Coronary artery (tissue), 2 donors: Measurements from ENCODE around the gene CFP.

ENCODE experiments used
- DNase-seq: peaks from one replicate; pipeline ENCODE4 v3.0.0-alpha.2; 2017; ENCODE audit warnings: low spot score
- H3K27ac ChIP-seq, 2 donors: fragments of 200-600 bp; sonication (generic); one replicate each; pipeline ENCODE4 v1.5.1; 2016 to 2019
- H3K4me3 ChIP-seq: fragments of 200-600 bp; sonication (generic); 2 replicates; pipeline ENCODE4 v1.5.1; 2016; ENCODE audit warnings: mild to moderate bottlenecking, moderate library complexity
- TF ChIP-seq, protein P1 (sequence below): fragments of 200-600 bp; sonication (generic); IDR thresholded peaks from one replicate; pipeline ENCODE4 v1.5.1; 2019; ENCODE audit warnings: antibody characterized with exemption

Gene CFP

DNA sequence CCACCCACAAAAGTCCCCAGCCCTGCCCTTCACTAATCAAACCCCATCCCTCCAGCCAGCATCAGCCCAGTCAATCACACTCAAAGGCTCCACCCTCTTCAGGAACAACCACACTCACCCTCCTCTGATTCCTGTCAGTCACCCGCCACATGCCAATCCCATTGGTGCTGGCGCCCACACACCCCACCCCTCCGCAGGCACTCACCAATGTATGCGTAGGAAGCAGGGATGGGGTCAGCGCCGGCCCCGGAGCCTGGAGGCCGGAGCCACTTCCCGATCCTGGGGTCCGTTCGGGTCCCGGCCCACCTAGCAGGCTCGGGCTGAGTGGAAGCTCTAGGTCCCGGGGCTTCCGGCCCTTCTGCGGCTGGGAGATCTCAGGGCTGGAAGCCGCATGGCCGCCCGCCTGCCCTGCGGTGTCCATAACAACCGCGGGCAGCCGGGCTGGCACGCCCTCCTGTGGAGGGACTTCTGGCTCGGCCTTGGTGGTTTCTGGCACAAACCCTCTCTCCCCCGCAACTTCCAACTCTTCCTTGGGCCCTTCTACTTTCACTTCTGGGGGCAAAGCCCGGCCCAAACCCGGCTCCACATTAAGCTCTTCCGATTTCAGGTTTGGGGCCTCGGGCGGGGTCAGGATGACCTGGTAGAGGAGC lies 7.9 kb upstream of the CFP start:
- DNase-seq: no peak
- TF ChIP-seq, protein P1, sequence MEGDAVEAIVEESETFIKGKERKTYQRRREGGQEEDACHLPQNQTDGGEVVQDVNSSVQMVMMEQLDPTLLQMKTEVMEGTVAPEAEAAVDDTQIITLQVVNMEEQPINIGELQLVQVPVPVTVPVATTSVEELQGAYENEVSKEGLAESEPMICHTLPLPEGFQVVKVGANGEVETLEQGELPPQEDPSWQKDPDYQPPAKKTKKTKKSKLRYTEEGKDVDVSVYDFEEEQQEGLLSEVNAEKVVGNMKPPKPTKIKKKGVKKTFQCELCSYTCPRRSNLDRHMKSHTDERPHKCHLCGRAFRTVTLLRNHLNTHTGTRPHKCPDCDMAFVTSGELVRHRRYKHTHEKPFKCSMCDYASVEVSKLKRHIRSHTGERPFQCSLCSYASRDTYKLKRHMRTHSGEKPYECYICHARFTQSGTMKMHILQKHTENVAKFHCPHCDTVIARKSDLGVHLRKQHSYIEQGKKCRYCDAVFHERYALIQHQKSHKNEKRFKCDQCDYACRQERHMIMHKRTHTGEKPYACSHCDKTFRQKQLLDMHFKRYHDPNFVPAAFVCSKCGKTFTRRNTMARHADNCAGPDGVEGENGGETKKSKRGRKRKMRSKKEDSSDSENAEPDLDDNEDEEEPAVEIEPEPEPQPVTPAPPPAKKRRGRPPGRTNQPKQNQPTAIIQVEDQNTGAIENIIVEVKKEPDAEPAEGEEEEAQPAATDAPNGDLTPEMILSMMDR: no peak
- Histone ChIP-seq H3K27ac (no peak overlapping the region), H3K4me3 (peak overlapping the region; percentile 50)

DNA sequence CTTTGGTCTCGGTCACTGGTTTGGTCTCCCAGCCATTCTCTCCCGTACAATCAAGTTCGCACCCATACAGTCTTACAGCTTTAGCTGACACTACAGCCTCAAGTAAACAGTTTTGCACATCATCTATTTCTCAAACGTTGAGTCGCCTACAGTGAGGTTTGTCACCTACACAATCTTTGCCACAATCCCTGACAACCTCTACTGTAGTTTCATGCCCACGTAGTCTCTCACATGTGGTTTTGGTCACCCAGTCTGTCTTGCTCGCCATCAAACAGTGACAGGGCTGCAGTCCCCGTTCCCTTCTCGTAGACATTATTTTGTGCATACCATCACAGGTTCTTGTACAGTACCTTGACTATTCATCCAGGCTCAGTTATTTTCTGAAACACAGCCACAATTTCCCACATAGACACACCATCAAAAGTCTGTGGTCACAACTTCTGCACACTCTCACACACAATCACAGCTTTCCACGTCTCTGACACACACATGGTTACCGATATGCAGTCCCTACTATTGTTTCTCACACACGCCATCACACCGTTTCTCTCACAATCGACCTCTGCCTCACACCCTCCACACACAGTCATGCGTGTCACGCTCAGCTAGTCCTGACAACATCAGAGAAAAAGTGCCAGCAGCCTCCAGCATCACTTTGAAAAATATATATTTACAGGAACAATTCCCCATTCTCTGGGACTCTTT lies 5.3 kb upstream of the CFP start:
- DNase-seq: no peak
- no peak overlapping the region for H3K27ac ChIP-seq
- TF ChIP-seq, protein P1: no peak
- H3K4me3 ChIP-seq: no peak overlapping the region

DNA sequence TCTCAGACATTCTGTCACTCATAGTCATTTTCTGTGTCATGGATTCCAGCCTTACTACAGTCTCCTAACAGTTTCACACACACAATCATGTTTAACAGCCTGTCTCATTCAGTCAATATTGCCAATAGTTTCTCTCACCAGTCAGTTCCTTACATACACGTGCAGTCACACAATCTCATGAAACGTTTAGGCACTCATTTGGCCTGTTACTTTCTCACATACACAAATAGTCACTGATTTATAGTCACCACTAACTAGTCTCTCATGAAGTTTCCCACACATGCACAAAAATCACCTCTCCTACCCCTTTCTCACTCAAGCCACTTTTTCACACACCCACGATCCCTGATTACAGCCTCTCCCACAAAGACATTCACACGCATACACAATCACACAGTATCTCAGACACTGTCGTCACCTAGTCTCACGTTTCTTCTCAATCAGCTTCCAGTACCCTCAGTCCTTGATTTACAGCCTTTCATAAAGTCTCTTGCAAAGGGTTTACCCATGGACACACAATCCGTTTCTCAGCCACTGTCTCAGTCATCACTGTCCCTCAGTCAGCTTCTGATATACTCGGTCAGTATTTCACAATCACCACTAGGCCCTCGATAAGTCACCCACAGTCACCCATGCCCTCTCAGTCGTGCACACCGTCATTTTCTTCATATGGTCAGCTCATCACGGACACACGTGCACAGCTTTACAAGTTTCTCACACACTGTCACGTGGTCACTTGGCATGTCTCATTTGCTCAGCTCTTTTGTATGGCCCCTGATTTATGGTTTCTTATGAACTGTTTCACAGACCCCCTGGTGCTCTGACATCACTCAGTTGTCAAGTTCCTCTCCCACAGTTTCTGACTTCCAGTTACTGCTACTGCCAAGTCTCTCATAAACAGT lies 4.2 kb upstream of the CFP start:
- no peak for DNase-seq
- Histone ChIP-seq H3K27ac (no peak overlapping the region), H3K4me3 (no peak overlapping the region)
- TF ChIP-seq, protein P1: no peak

DNA sequence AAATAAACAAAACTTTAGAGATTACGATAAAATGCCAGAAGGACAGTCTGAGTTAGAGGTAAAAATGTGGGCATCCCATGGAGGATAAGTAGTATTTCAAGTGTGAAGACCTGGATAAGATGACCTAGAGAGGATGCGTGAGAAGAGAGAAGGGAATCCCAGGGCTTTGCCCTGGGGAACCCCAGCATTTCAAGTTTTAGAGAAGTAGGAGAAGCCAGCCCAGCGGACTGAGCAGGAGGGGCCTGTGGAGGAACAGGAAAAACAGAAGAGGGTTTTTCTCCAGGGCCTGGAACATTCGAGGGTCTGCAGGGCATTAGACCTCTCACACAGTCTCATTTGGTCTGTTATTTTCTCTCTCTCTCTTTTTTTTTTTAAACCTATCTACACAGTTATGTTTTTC lies 2.9 kb upstream of the CFP start:
- TF ChIP-seq, protein P1: no peak
- no peak for DNase-seq
- no peak overlapping the region for H3K4me3 ChIP-seq
- H3K27ac ChIP-seq: no peak overlapping the region

DNA sequence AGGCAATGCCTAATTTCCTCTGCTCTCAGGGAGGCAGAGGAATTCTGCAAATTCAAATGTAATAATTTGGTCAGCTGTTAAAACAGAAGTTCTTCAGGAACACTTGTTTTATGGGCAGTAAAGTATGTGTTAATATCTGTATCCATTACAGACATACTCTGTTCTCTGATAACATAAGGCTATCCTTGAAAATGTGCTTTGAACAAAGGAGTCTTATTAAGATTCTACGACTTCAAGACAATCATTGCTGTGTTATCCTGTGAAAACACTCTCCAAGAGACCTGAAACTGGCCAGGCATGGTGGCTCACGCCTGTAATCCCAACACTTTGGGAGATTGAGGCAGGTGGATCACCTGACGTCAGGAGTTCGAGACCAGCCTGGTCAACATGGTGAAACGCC lies 1.9 kb upstream of the CFP start:
- no peak overlapping the region for H3K27ac ChIP-seq
- TF ChIP-seq, protein P1: no peak
- no peak overlapping the region for H3K4me3 ChIP-seq
- no peak for DNase-seq

DNA sequence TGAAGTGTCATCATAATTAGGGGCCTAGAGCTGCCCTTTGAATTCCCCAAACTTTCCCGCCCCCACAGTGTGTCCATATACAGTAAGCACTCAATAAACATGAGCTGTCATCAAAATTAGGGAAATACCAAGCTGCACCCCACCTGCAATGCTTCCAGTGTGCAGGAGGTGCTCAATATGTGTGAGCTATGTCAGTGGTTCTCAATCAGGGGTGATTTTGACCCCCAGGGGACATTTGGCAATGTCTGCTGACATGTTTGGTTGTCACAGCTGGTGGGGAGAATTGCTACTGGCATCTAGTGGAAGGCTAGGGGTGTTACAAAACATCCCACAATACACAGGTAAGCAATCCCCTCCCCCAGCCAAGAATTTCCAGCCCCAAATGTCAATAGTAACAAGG lies 748 bp downstream of the CFP start:
- TF ChIP-seq, protein P1: no peak
- no peak overlapping the region for H3K27ac ChIP-seq
- H3K4me3 ChIP-seq: peak overlapping the region; percentile 18
- DNase-seq: no peak
